ENCODE results near the gene CEMIP. TPM values are rescaled to one million over a fixed set of nuclear protein-coding genes. Genes with fewer than 3 reads are reported as not detected.
"Not testable (repeated sequence)": the region's sequence is repeated elsewhere in the genome, so short reads cannot be mapped to it uniquely, and the experiment has no call there.

Gene CEMIP
- total RNA-seq, 1 experiment from 2014 or later: not detected

DNA sequence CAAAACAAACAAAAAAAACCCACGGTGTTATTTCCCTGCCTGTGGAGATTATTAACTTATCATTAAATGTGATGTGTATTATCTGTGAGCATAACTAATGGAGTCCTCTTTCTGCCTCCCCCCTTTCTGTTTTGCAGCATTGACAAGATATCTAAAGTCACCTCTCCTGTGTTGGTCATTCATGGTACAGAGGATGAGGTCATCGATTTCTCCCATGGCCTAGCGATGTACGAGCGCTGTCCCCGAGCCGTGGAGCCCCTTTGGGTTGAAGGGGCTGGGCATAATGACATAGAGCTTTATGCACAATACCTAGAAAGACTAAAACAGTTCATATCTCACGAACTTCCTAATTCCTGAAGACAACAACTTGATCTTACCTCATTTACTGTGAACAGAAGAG, 25.2 kb upstream of the CEMIP start:
- in situ Hi-C loops (cut with HindIII; ENCODE audit: low pct_unique_long_range_greater_than_20kb, low sequenced_read_pairs): no loop called here
- no peak for DNase-seq (ENCODE audit: low read depth)

DNA sequence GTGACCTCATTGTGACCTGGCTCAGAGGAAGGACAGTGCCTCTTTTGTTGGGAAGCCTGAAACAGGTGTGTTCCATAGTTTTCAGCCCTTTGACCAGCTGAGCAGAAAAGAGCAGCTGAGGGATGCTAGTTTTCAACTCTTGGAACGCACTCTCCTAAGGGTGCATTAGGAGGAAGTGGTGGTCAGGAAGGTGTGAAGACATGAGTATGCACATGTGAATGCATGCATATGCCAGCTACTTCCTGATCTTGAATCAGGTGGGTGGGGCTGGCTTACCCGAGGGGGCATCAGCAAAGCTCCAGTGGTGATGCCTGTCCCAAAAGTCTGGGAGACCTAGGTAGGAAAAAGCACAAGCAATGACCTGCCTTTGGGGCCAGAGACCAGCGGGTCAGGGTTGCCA, 23.3 kb upstream of the CEMIP start:
- in situ Hi-C loops (cut with HindIII; ENCODE audit: low pct_unique_long_range_greater_than_20kb, low sequenced_read_pairs): no loop called here
- DNase-seq (ENCODE audit: low read depth): no peak

DNA sequence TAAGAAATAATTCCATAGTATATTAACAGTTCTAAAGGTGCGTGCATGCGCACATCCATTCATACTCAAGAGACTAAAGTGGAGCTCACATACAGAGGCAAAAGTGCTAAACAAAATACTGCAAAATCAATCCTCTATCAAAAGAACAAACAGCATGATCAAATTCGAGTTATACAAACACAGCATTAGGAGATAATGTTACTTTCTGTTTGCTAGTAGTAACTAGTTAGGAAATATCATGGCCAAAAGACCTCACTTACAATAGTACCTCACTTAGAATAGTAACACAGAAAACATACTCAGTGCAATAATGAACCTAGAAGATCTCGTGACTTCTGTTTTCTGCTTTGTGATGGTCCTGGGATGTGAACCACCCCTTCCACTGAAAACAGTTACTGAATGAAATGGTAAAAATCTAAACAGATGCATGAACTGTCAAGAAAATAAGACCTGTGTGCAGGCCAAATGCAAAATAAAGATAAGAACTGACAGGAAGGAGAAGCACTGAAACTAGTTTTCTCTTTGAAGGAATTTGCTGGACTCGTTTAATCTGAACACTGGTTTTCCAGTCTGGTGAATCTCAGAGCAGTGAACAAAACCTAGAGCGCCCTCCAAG, 20.9 kb upstream of the CEMIP start:
- in situ Hi-C loops (cut with HindIII; ENCODE audit: low pct_unique_long_range_greater_than_20kb, low sequenced_read_pairs): no loop called here

GRCh38 chr15:80760960-80761359, 18.2 kb upstream of the CEMIP start:
- in situ Hi-C loops (cut with HindIII; ENCODE audit: low pct_unique_long_range_greater_than_20kb, low sequenced_read_pairs): no loop called here
- no peak for DNase-seq (ENCODE audit: low read depth)

More for the DNA sequence above, 20.9 kb upstream of the CEMIP start:
- DNase-seq (ENCODE audit: low read depth): no peak

DNA sequence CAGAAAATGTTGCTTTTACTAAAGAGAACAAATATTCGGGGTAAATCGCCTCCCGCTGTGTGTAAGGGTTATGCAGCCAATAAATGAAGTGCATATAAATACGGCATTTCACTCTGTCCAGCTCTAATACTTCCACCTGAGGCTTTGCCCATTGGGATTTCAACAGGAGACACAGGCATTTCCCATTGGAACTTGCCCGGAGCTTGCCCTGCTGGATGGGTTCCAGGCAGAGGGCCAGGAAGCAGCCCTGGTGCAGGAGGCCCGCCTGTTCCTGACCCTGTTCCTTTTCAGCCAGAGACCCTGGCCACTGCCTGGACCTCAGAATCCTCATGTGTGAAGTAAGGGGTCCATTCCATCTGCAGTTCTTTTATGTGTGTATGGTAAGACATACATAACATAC, 17.4 kb upstream of the CEMIP start:
- in situ Hi-C loops (cut with HindIII; ENCODE audit: low pct_unique_long_range_greater_than_20kb, low sequenced_read_pairs): no loop called here
- DNase-seq (ENCODE audit: low read depth): no peak

- in situ Hi-C loops (cut with HindIII; ENCODE audit: low pct_unique_long_range_greater_than_20kb, low sequenced_read_pairs); DNase-seq (ENCODE audit: low read depth): not testable (repeated sequence)
Observed at GRCh38 chr15:80763235-80763634, 15.9 kb upstream of the CEMIP start.

DNA sequence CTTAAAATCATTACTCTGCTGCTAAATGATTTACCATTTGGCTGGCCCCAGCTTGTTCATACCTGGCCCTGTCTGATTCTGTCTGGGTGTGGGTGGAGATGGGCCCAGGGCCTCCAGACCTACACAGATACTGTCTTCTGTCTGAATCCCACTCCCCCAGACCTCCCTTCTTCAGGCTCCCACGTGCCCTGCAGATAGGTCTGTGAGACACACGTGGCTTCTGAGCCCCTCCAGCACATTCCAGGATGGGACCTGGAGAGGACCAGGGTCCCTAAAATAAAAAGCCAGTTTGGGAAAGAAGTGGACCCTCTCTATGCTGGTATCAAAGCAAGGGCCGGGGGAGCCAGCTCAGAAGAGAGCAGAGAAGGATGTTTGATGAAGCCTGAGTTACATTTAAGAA, 14.6 kb upstream of the CEMIP start:
- in situ Hi-C loops (cut with HindIII; ENCODE audit: low pct_unique_long_range_greater_than_20kb, low sequenced_read_pairs): no loop called here

DNA sequence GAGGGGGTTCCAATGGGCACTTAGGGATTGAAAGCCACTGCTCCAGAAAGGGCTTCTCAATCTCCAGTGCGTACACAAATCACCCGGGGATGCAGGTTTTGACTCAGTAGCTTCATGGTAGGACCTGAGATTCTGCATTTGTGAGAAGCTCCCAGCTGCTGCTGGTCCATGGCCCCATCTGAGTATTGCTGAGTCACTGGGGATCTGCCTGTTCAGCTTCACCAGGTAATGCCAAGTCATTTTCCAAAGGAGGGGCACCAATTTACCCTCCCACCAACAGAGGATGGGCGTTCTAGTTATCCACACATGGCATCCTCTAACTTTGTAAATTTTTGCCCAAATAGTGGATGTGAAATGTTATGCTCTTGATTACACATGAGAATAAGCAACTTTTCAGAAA, 12.9 kb upstream of the CEMIP start:
- in situ Hi-C loops (cut with HindIII; ENCODE audit: low pct_unique_long_range_greater_than_20kb, low sequenced_read_pairs): no loop called here
- DNase-seq (ENCODE audit: low read depth): peak; percentile 8

More for the DNA sequence above, 14.6 kb upstream of the CEMIP start:
- DNase-seq (ENCODE audit: low read depth): no peak

GRCh38 chr15:80768158-80768557, 11.0 kb upstream of the CEMIP start:
- DNase-seq (ENCODE audit: low read depth): no peak
- in situ Hi-C loops (cut with HindIII; ENCODE audit: low pct_unique_long_range_greater_than_20kb, low sequenced_read_pairs): no loop called here

DNA sequence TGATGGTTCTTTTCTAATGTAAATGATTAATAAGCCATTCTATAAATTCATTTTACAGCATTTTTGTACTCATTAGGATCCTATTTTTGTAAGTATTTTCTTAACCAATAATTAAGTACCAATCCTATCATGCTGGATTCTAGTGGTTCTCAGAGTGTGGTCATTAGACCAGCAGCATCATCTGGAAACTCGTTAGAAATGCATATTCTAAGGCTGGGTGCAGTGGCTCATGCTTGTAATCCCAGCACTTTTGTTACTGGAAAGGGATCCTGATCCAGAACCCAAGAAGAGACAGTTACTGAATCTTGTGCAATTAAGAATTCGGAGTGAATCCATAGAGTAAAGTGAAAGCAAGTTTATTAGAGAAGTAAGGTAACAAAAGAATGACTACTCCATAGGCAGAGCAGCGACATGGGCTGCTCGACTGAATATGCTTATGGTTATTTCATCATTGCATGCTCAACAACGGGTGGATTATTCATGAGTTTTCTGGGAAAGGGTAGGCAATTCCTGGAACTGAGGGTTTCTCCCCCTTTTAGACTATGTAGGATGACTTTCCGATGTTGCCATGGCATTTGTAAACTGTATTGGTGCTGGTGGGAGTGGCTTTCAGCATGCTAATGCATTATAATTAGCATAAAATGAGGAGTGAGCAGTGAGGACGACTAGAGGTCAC, 9.9 kb upstream of the CEMIP start:
- in situ Hi-C loops (cut with HindIII; ENCODE audit: low pct_unique_long_range_greater_than_20kb, low sequenced_read_pairs): no loop called here

DNA sequence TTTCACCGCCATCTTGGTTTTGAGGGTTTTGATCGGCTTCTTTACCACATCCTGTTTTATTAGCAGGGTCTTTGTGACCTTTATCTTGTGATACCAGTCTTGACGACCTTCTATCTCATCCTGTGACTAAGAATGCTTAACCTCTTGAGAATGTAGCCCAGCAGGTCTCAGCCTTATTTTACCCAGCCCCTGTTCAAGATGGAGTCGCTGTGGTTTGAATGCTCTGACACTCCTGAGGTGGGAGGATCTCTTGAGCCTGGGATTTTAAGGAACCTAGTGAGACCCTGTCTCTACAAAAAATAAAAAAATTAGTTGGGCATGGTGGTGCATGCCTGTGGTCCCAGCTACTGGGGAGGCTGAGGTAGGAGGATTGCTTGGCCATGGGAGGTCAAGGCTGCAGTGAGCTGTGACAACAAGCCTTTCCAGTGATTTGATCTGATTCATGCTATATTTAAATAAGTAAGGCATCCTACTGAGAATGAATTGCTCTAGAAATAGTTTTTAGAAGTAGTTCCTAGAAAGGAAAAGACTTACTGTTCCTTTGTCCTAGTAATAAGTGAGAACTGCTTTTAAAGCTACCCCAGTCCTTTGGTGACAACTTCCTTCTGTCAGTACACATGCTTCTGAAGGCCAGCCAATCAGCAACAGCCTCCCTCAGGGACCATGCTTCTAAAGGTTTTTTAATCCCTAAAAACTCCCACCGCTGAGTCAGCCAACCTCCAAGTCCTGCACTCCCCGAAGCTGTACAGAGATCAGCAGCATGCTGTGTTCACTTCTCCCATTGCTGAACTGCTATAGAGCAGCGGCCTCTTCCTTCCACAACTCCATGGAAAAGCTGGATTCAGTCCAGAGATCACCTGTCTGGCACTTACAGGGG, 9.1 kb upstream of the CEMIP start:
- DNase-seq (ENCODE audit: low read depth): no peak
- in situ Hi-C loops (cut with HindIII; ENCODE audit: low pct_unique_long_range_greater_than_20kb, low sequenced_read_pairs): no loop called here

More for the DNA sequence above, 9.9 kb upstream of the CEMIP start:
- DNase-seq (ENCODE audit: low read depth): no peak

DNA sequence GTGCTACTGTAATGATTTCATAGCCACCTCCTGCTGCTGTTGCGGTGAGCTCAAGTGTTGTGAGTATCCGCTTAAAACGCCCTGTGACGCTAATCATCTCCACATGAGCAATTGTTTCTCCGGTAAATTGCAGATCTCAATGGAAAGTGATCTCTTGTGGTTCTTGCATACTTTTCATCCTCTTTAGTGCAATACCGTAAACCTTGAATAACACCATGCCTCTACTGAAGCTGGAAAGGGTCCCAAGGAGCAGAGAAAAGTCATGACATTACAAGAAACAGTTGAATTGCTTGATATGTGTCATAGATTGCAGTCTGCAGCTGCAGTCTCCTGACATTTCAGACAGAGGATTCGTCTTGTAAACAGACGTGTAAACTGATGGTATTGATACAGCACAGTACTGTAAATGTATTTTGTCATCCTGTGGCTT, 6.0 kb upstream of the CEMIP start:
- in situ Hi-C loops (cut with HindIII; ENCODE audit: low pct_unique_long_range_greater_than_20kb, low sequenced_read_pairs): no loop called here
- no peak for DNase-seq (ENCODE audit: low read depth)

- DNase-seq (ENCODE audit: low read depth): no peak
- in situ Hi-C loops (cut with HindIII; ENCODE audit: low pct_unique_long_range_greater_than_20kb, low sequenced_read_pairs): no loop called here
Observed at GRCh38 chr15:80773792-80774352, 5.3 kb upstream of the CEMIP start.

- DNase-seq (ENCODE audit: low read depth): no peak
- in situ Hi-C loops (cut with HindIII; ENCODE audit: low pct_unique_long_range_greater_than_20kb, low sequenced_read_pairs): no loop called here
Observed at GRCh38 chr15:80774486-80774885, 4.7 kb upstream of the CEMIP start.

- in situ Hi-C loops (cut with HindIII; ENCODE audit: low pct_unique_long_range_greater_than_20kb, low sequenced_read_pairs): loop anchor here (25.0 kb wide), 1 partner anchor 338 kb away; no protein-coding TSS in a partner anchor
- DNase-seq (ENCODE audit: low read depth): no peak
Observed at GRCh38 chr15:80775338-80775737, 3.8 kb upstream of the CEMIP start.

DNA sequence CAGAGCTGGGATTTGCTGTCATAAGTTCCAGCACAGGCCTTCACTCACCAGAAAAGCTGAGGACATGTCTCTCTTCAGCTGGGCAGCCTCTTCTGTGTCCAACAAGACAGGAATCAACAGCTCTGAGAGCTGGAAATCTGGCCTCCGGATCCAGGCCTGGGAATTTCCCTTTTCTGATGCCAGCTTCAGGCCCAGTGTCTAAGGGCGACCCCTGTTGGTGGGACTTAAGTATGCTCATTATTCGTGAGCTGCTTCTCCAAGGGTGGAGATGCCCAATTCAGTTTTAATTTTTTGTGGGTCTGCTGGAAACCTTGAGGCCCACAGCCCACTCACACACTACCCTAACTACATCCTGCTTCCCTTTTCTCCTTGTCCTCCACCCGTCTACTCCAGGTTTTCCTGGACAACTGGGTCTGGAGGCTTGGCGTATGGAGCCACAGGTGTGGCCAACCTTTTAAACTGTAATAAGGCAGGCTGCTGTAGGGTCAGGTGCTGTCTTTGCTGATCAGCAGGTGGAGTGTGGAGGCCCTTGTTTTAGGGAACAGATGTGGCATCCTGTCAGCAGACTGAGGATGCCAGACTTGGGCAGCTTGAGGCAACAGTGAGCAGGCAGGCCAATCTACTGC, 2.6 kb upstream of the CEMIP start:
- DNase-seq (ENCODE audit: low read depth): peak; percentile 56

GRCh38 chr15:80777137-80777536, 2.0 kb upstream of the CEMIP start:
- DNase-seq (ENCODE audit: low read depth): no peak
- in situ Hi-C loops (cut with HindIII; ENCODE audit: low pct_unique_long_range_greater_than_20kb, low sequenced_read_pairs): loop anchor here (25.0 kb wide), 1 partner anchor 340 kb away; no protein-coding TSS in a partner anchor

More for the DNA sequence above, 2.6 kb upstream of the CEMIP start:
- in situ Hi-C loops (cut with HindIII; ENCODE audit: low pct_unique_long_range_greater_than_20kb, low sequenced_read_pairs): loop anchor here (25.0 kb wide), 1 partner anchor 339 kb away; no protein-coding TSS in a partner anchor
